H1 (cell line): ENCODE data around the gene DISC1. TPM values are rescaled to one million over a fixed set of nuclear protein-coding genes. Genes with fewer than 3 reads are reported as not detected.

Experiments used
- CTCF ChIA-PET: fragments of 300-600 bp; sonication (Branson Sonifier 250); formaldehyde crosslinking; loops from one replicate; lab custom pipeline; 2021; ENCODE audit not compliant: partially characterized antibody; lab: Charles Lee
- POLR2A ChIA-PET: fragments of 300-600 bp; sonication (Branson Sonifier 250); formaldehyde crosslinking; loops from one replicate; lab custom pipeline; 2021; ENCODE audit warnings: inconsistent platforms; ENCODE audit not compliant: partially characterized antibody; lab: Charles Lee
- DNase-seq, 2 experiments: peaks; one replicate each; pipeline versions ENCODE4 v3.0.0 to v3.0.0-alpha.2; 2010 to 2022; ENCODE audit warnings: low spot score in 2 of 2, low read depth in 1 of 2, mixed read lengths in 1 of 2
- FAIRE-seq: peaks from 2 replicates; lab custom pipeline; 2011; peaks lifted over from hg19 to GRCh38; lab: Jason Lieb, UNC
- H2AFZ ChIP-seq: 2 replicates; pipeline ENCODE4 v1.8.1; 2012; ENCODE audit warnings: low read length, inconsistent platforms
- H2AK5ac ChIP-seq: 2 replicates; pipeline ENCODE4 v1.6.1; 2013; ENCODE audit warnings: low read depth, low read length
- H2BK120ac ChIP-seq: replicated peaks from 2 replicates; pipeline ENCODE3; 2013; ENCODE audit warnings: low read depth, low read length, inconsistent platforms
- H2BK12ac ChIP-seq: 2 replicates; pipeline ENCODE4 v1.6.1; 2013; ENCODE audit warnings: low read depth, low read length
- H2BK15ac ChIP-seq: 2 replicates; pipeline ENCODE4 v1.6.1; 2013; ENCODE audit warnings: low read length
- H2BK20ac ChIP-seq: 2 replicates; pipeline ENCODE4 v1.6.1; 2013; ENCODE audit warnings: low read length
- H2BK5ac ChIP-seq: 2 replicates; pipeline ENCODE4 v1.6.1; 2013; ENCODE audit warnings: low read depth, low read length
- H3K14ac ChIP-seq: 2 replicates; pipeline ENCODE4 v1.6.1; 2013; ENCODE audit warnings: inconsistent platforms; ENCODE audit not compliant: insufficient read length
- H3K18ac ChIP-seq: 2 replicates; pipeline ENCODE4 v1.6.1; 2013; ENCODE audit warnings: low read length; ENCODE audit errors: extremely low read depth
- H3K23ac ChIP-seq: 2 replicates; pipeline ENCODE4 v1.6.1; 2013; ENCODE audit warnings: inconsistent platforms; ENCODE audit not compliant: insufficient read length
- H3K23me2 ChIP-seq: 2 replicates; pipeline ENCODE4 v1.6.1; 2013; ENCODE audit warnings: low read depth, low read length
- H3K27ac ChIP-seq: 2 replicates; pipeline ENCODE4 v1.6.1; 2011; ENCODE audit warnings: low read depth, low read length, inconsistent platforms
- H3K27me3 ChIP-seq, 4 experiments: replicated peaks in 1 of 4; 1 replicate in 1 of 4; 2 replicates in 3 of 4; pipeline versions ENCODE4 v1.6.1 to v1.8.1; 2011 to 2013; ENCODE audit warnings: low read length in 3 of 4, mild to moderate bottlenecking in 3 of 4, inconsistent platforms in 2 of 4, mixed read lengths in 2 of 4, moderate library complexity in 1 of 4; ENCODE audit not compliant: control insufficient read depth in 3 of 4, insufficient read depth in 3 of 4; ENCODE audit errors: extremely low read depth in 1 of 4
- H3K36me3 ChIP-seq, 4 experiments: 2 replicates each; pipeline versions ENCODE4 v1.6.1 to v1.8.1; 2011 to 2013; ENCODE audit warnings: mild to moderate bottlenecking in 4 of 4, low read length in 3 of 4, moderate library complexity in 2 of 4, control low read depth in 1 of 4, inconsistent platforms in 1 of 4; ENCODE audit not compliant: insufficient read depth in 4 of 4, control insufficient read depth in 2 of 4
- H3K4ac ChIP-seq: replicated peaks from 2 replicates; pipeline ENCODE3; 2013; ENCODE audit warnings: low read length, low read depth, mixed read lengths, inconsistent platforms; ENCODE audit not compliant: insufficient read length
- H3K4me1 ChIP-seq, 4 experiments: replicated peaks in 1 of 4; 1 replicate in 1 of 4; 2 replicates in 3 of 4; pipeline versions ENCODE4 v1.6.1 to v1.8.1; 2011 to 2013; ENCODE audit warnings: low read length in 3 of 4, inconsistent platforms in 2 of 4, mixed read lengths in 1 of 4; ENCODE audit not compliant: insufficient read depth in 4 of 4, control insufficient read depth in 3 of 4
- H3K4me2 ChIP-seq, 2 experiments: 2 replicates each; pipeline versions ENCODE4 v1.6.1 to v1.8.1; 2011 to 2013; ENCODE audit warnings: low read depth in 2 of 2, low read length in 2 of 2, control low read depth in 1 of 2, inconsistent platforms in 1 of 2, mild to moderate bottlenecking in 1 of 2; ENCODE audit not compliant: insufficient read depth in 1 of 2
- H3K4me3 ChIP-seq, 4 experiments: fragments of 200-600, 300-600 bp in 1 of 4; sonication (generic), shearing (Covaris generic), sonication (Bioruptor Twin) in 1 of 4; 2 replicates each; pipeline versions ENCODE4 v1.5.1 to v1.8.1; 2011 to 2016; ENCODE audit warnings: low read length in 4 of 4, low read depth in 3 of 4, control low read depth in 2 of 4, inconsistent platforms in 2 of 4, mild to moderate bottlenecking in 2 of 4, mixed read lengths in 1 of 4, moderate library complexity in 1 of 4; ENCODE audit not compliant: insufficient read depth in 2 of 4; ENCODE audit errors: extremely low read depth in 1 of 4
- H3K56ac ChIP-seq: replicated peaks from 2 replicates; pipeline ENCODE3; 2013; ENCODE audit warnings: low read depth, mild to moderate bottlenecking, mixed read lengths, low read length, inconsistent platforms; ENCODE audit not compliant: insufficient read length
- H3K79me1 ChIP-seq: 2 replicates; pipeline ENCODE4 v1.6.1; 2013; ENCODE audit warnings: low read depth, low read length, control low read depth
- H3K79me2 ChIP-seq, 2 experiments: 2 replicates each; pipeline versions ENCODE4 v1.6.1 to v1.8.1; 2012 to 2013; ENCODE audit warnings: low read length in 2 of 2, mild to moderate bottlenecking in 2 of 2, inconsistent platforms in 1 of 2; ENCODE audit not compliant: insufficient read depth in 2 of 2, control insufficient read depth in 1 of 2
- H3K9ac ChIP-seq, 4 experiments: replicated peaks in 1 of 4; 1 replicate in 1 of 4; 2 replicates in 3 of 4; pipeline versions ENCODE4 v1.6.1 to v1.8.1; 2011 to 2013; ENCODE audit warnings: low read depth in 3 of 4, low read length in 3 of 4, control low read depth in 2 of 4, mild to moderate bottlenecking in 2 of 4, moderate library complexity in 2 of 4, inconsistent platforms in 1 of 4; ENCODE audit errors: extremely low read depth in 1 of 4
- H3K9me3 ChIP-seq, 2 experiments: 2 replicates each; pipeline versions ENCODE4 v1.6.1 to v1.8.1; 2012 to 2013; ENCODE audit warnings: mild to moderate bottlenecking in 2 of 2, moderate library complexity in 2 of 2, control low read depth in 1 of 2, inconsistent platforms in 1 of 2, low read depth in 1 of 2, low read length in 1 of 2, mixed read lengths in 1 of 2; ENCODE audit not compliant: insufficient read depth in 2 of 2
- H4K20me1 ChIP-seq, 2 experiments: replicated peaks in 1 of 2; 2 replicates each; pipeline versions ENCODE3 to v1.8.1; 2011 to 2013; ENCODE audit warnings: inconsistent platforms in 2 of 2, low read length in 2 of 2, mild to moderate bottlenecking in 1 of 2; ENCODE audit not compliant: insufficient read depth in 2 of 2, control insufficient read depth in 1 of 2
- H4K5ac ChIP-seq: 2 replicates; pipeline ENCODE4 v1.6.1; 2013; ENCODE audit warnings: low read length, low read depth, mixed read lengths, inconsistent platforms; ENCODE audit not compliant: insufficient read length
- H4K8ac ChIP-seq: 2 replicates; pipeline ENCODE4 v1.8.0; 2013; ENCODE audit warnings: mild to moderate bottlenecking, moderate library complexity, low read length, inconsistent platforms; ENCODE audit not compliant: insufficient read depth; ENCODE audit errors: extremely low read depth
- H4K91ac ChIP-seq: replicated peaks from 2 replicates; pipeline ENCODE3; 2013; ENCODE audit warnings: low read length, mixed read lengths, inconsistent platforms; ENCODE audit not compliant: insufficient read length
- BACH1 ChIP-seq: IDR thresholded peaks from 2 replicates; pipeline ENCODE4 v1.6.1; 2012; ENCODE audit warnings: low read length, improper control_type of control experiment
- FOSL1 ChIP-seq: IDR thresholded peaks from 2 replicates; pipeline ENCODE4 v1.6.1; 2011; ENCODE audit warnings: mild to moderate bottlenecking, low read depth, low read length, moderate library complexity; ENCODE audit not compliant: insufficient read depth
- RAD21 ChIP-seq, 2 experiments: IDR thresholded peaks in 1 of 2; conservative IDR thresholded peaks in 1 of 2; 2 replicates each; pipeline ENCODE4 v1.6.1; 2011; ENCODE audit warnings: low read depth in 2 of 2, low read length in 2 of 2, improper control_type of control experiment in 1 of 2, inconsistent platforms in 1 of 2, mild to moderate bottlenecking in 1 of 2, moderate library complexity in 1 of 2
- SIN3A ChIP-seq, 2 experiments: IDR thresholded peaks in 1 of 2; conservative IDR thresholded peaks in 1 of 2; 2 replicates each; pipeline ENCODE4 v1.6.1; 2011 to 2012; ENCODE audit warnings: low read length in 2 of 2, improper control_type of control experiment in 1 of 2, low read depth in 1 of 2, mild to moderate bottlenecking in 1 of 2
- SP4 ChIP-seq: IDR thresholded peaks from 2 replicates; pipeline ENCODE4 v1.6.1; 2012; ENCODE audit warnings: low read length, inconsistent platforms
- TBP ChIP-seq: IDR thresholded peaks from 2 replicates; pipeline ENCODE4 v1.6.1; 2011; ENCODE audit warnings: low read depth, low read length, improper control_type of control experiment
- TCF12 ChIP-seq: IDR thresholded peaks from 2 replicates; pipeline ENCODE4 v1.6.1; 2011; ENCODE audit warnings: low read depth, mild to moderate bottlenecking, low read length
- TEAD4 ChIP-seq: IDR thresholded peaks from 2 replicates; pipeline ENCODE4 v1.6.1; 2012; ENCODE audit warnings: low read depth, low read length, inconsistent platforms, mixed read lengths
- WGBS, 2 experiments: shearing (Covaris generic) in 1 of 2; methylation state at CpG; one replicate each; pipeline versions ENCODE4 v1.1.6 to v1.1.7; 2013 to 2015; ENCODE audit warnings: low lambda C conversion rate in 2 of 2, mixed read lengths in 2 of 2, inconsistent platforms in 1 of 2, low coverage in 1 of 2, missing lambda C conversion rate in 1 of 2; ENCODE audit not compliant: insufficient replicate concordance in 2 of 2, insufficient coverage in 1 of 2, insufficient read length in 1 of 2; ENCODE audit errors: extremely low coverage in 1 of 2, missing lambda C conversion rate in 1 of 2; 5-methylcytosine and 5-hydroxymethylcytosine counted together
- polyA plus RNA-seq, 7 experiments: library from polyadenylated mRNA; depleted of rRNA in 3 of 7; stranded (reverse) in 5 of 7; unstranded in 2 of 7; fragments of >200 nt in 5 of 7; fragments of 200-250 nt in 2 of 7; gene quantifications; 1 replicate in 5 of 7; 2 replicates in 1 of 7; 4 replicates in 1 of 7; pipeline versions ENCODE4 v1.2.1 to v1.2.3, GENCODE V29; 2011 to 2013; ENCODE audit warnings: missing spikeins in 2 of 7, mixed read lengths in 2 of 7
- total RNA-seq: library from RNA; stranded (reverse); fragmentation: NEBNext Ultra II Directional; extraction: Animal tissue kit (Norgen Biotek cat#: 25700); gene quantifications from 2 replicates; pipeline ENCODE4 v1.2.1, GENCODE V29; 2021
- TF ChIP-seq, protein P1 (sequence below), 3 experiments: IDR thresholded peaks; 1 replicate in 2 of 3; 2 replicates in 1 of 3; pipeline versions ENCODE4 v1.5.1 to v1.6.1; 2011; ENCODE audit warnings: low read length in 3 of 3, mild to moderate bottlenecking in 3 of 3, inconsistent platforms in 2 of 3, low read depth in 1 of 3, moderate library complexity in 1 of 3; ENCODE audit not compliant: insufficient read depth in 1 of 3; ENCODE audit errors: control extremely low read depth in 1 of 3

The DISC1 gene
- total and polyA plus RNA-seq, 2 of the 8 experiments (the other 6 are each of a cell fraction or from before 2014, with no cell fraction given): 1.1 to 3.5 TPM

- CTCF ChIA-PET: interaction anchor here (0.6 to 3.1 kb wide), 37 partner anchors 9 to 554 kb away, joined by 3 to 48 read pairs (median 4); no protein-coding TSS in a partner anchor
- Histone ChIP-seq H3K18ac (no peak overlapping the region), H2BK5ac (no peak overlapping the region), H2BK12ac (no peak overlapping the region), H3K9ac (no peak overlapping the region), H2BK15ac (no peak overlapping the region), H3K14ac (no peak overlapping the region), H2AK5ac (no peak overlapping the region), H3K27ac (no peak overlapping the region), H3K23ac (no peak overlapping the region), H3K9me3 (peaks cover 12 to 15% of the 10 kb centered on the region in 2 experiments; a peak in 3 of 4 replicates), H2BK120ac (no peak overlapping the region), H3K79me2 (no peaks in the 10 kb centered on the region), H2AFZ (no peak overlapping the region), H3K36me3 (no peaks in the 10 kb centered on the region), H4K5ac (no peak overlapping the region), H3K4me1 (peaks cover 0 to 5% (median 1%) of the 10 kb centered on the region in 4 experiments; a peak in 1 of 7 replicates), H4K91ac (no peak overlapping the region), H3K23me2 (no peaks in the 10 kb centered on the region), H3K79me1 (no peaks in the 10 kb centered on the region), H3K4me3 (no peak overlapping the region), H3K27me3 (no peaks in the 10 kb centered on the region; a peak in 1 of 7 replicates), H2BK20ac (no peak overlapping the region), H3K56ac (no peak overlapping the region), H3K4me2 (no peak overlapping the region), H3K4ac (no peak overlapping the region), H4K8ac (no peak overlapping the region), H4K20me1 (no peaks in the 10 kb centered on the region)
- peak; percentile 28 for FAIRE-seq
- WGBS, 2 experiments: 78% methylated on average over 4 of the region's 4 CpGs; no CpG with 5 or more reads in 1 of the 2 experiments
- POLR2A ChIA-PET: interaction anchor here (1.4 kb wide), 1 partner anchor 12 kb away, joined by 4 read pairs; no protein-coding TSS in a partner anchor
- peak; percentile 15 to 83 for DNase-seq
- peak; percentile 27 to 41 for TF ChIP-seq RAD21 (IDR thresholded peaks at IDR 0.05 in 1 of 2, conservative IDR thresholded peaks at IDR 0.05 in 1 of 2; ENCODE audit: low read depth in 2 of 2, low read length in 2 of 2)
- 0 out of 4 replicates have a peak, but pooled peaks of 1 of the 2 experiments have one; percentile 26 for TF ChIP-seq SIN3A (conservative IDR thresholded peaks at IDR 0.05 in 1 of 2, IDR thresholded peaks at IDR 0.05 in 1 of 2; ENCODE audit: low read depth in 1 of 2, low read length in 2 of 2)
- no peak for TF ChIP-seq FOSL1
- TF ChIP-seq SP4: no peak
- TF ChIP-seq, protein P1, sequence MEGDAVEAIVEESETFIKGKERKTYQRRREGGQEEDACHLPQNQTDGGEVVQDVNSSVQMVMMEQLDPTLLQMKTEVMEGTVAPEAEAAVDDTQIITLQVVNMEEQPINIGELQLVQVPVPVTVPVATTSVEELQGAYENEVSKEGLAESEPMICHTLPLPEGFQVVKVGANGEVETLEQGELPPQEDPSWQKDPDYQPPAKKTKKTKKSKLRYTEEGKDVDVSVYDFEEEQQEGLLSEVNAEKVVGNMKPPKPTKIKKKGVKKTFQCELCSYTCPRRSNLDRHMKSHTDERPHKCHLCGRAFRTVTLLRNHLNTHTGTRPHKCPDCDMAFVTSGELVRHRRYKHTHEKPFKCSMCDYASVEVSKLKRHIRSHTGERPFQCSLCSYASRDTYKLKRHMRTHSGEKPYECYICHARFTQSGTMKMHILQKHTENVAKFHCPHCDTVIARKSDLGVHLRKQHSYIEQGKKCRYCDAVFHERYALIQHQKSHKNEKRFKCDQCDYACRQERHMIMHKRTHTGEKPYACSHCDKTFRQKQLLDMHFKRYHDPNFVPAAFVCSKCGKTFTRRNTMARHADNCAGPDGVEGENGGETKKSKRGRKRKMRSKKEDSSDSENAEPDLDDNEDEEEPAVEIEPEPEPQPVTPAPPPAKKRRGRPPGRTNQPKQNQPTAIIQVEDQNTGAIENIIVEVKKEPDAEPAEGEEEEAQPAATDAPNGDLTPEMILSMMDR (IDR thresholded peaks at IDR 0.05; ENCODE audit: control extremely low read depth in 1 of 3, insufficient read depth in 1 of 3, low read depth in 1 of 3, low read length in 3 of 3): peak; percentile 52 to 83 (median 55)
- TF ChIP-seq TEAD4: 0 out of 2 replicates have a peak, but pooled peaks have one; percentile 9
- TF ChIP-seq TBP: no peak
- 0 out of 2 replicates have a peak, but pooled peaks have one; percentile 18 for TF ChIP-seq BACH1
- TF ChIP-seq TCF12: no peak
These were observed 305.4 kb downstream of the DISC1 start for GRCh38 chr1:231931846-231932454.
